ENCODE data around the gene STK32B. TPM values are rescaled to one million over a fixed set of nuclear protein-coding genes. Genes with fewer than 3 reads are reported as not detected.

The STK32B gene
- total and polyA plus RNA-seq, 2 of the 8 experiments (the other 6 are each of a cell fraction or from before 2014, with no cell fraction given) = 2.3 to 2.5 TPM

- Histone ChIP-seq H3K9ac (replicated peaks in 1 of 4; ENCODE audit: extremely low read depth in 1 of 4, low read depth in 3 of 4, low read length in 3 of 4) (no peak overlapping the region), H2BK15ac (ENCODE audit: low read length) (no peak overlapping the region), H3K4ac (replicated peaks; ENCODE audit: insufficient read length, low read depth, low read length) (no peak overlapping the region), H3K36me3 (ENCODE audit: control insufficient read depth in 2 of 4, insufficient read depth in 4 of 4, low read length in 3 of 4) (no peaks in the 10 kb centered on the region), H2BK12ac (ENCODE audit: low read depth, low read length) (no peak overlapping the region), H2BK20ac (ENCODE audit: low read length) (no peak overlapping the region), H3K23me2 (ENCODE audit: low read depth, low read length) (no peaks in the 10 kb centered on the region), H4K8ac (ENCODE audit: extremely low read depth, insufficient read depth, low read length) (no peak overlapping the region), H2BK5ac (ENCODE audit: low read depth, low read length) (no peak overlapping the region), H3K4me2 (ENCODE audit: insufficient read depth in 1 of 2, low read depth in 2 of 2, low read length in 2 of 2) (no peak overlapping the region), H2AK5ac (ENCODE audit: low read depth, low read length) (no peak overlapping the region), H4K91ac (replicated peaks; ENCODE audit: insufficient read length, low read length) (no peak overlapping the region), H3K9me3 (ENCODE audit: insufficient read depth in 2 of 2, low read depth in 1 of 2, low read length in 1 of 2) (no peaks in the 10 kb centered on the region), H2AFZ (ENCODE audit: low read length) (no peak overlapping the region), H3K27me3 (replicated peaks in 1 of 4; ENCODE audit: control insufficient read depth in 3 of 4, extremely low read depth in 1 of 4, insufficient read depth in 3 of 4, low read length in 3 of 4) (no peaks in the 10 kb centered on the region; a peak in 2 of 7 replicates), H3K4me1 (replicated peaks in 1 of 4; ENCODE audit: control insufficient read depth in 3 of 4, insufficient read depth in 4 of 4, low read length in 3 of 4) (peaks cover 0 to 5% (median 2%) of the 10 kb centered on the region in 4 experiments; a peak in 2 of 7 replicates), H3K79me1 (ENCODE audit: low read depth, low read length) (no peaks in the 10 kb centered on the region), H3K18ac (ENCODE audit: extremely low read depth, low read length) (no peak overlapping the region), H2BK120ac (replicated peaks; ENCODE audit: low read depth, low read length) (no peak overlapping the region), H3K4me3 (ENCODE audit: extremely low read depth in 1 of 4, insufficient read depth in 2 of 4, low read depth in 3 of 4, low read length in 4 of 4) (no peak overlapping the region), H3K56ac (replicated peaks; ENCODE audit: insufficient read length, low read depth, low read length) (no peak overlapping the region), H3K27ac (ENCODE audit: low read depth, low read length) (no peak overlapping the region), H3K79me2 (ENCODE audit: control insufficient read depth in 1 of 2, insufficient read depth in 2 of 2, low read length in 2 of 2) (no peaks in the 10 kb centered on the region), H4K20me1 (replicated peaks in 1 of 2; ENCODE audit: control insufficient read depth in 1 of 2, insufficient read depth in 2 of 2, low read length in 2 of 2) (no peaks in the 10 kb centered on the region), H3K23ac (ENCODE audit: insufficient read length) (no peak overlapping the region), H3K14ac (ENCODE audit: insufficient read length) (no peak overlapping the region), H4K5ac (ENCODE audit: insufficient read length, low read depth, low read length) (no peak overlapping the region)
- 83% methylated on average over 5 of the region's 5 CpGs; no CpG with 5 or more reads in 1 of the 2 experiments for WGBS, 2 experiments (ENCODE audit: extremely low coverage in 1 of 2, insufficient coverage in 1 of 2, insufficient read length in 1 of 2, insufficient replicate concordance in 2 of 2, low coverage in 1 of 2, low lambda C conversion rate in 2 of 2, missing lambda C conversion rate in 1 of 2)
- ChIA-PET POLR2A (ENCODE audit: partially characterized antibody) (no interaction called here), CTCF (ENCODE audit: partially characterized antibody) (interaction anchor here (0.6 to 3.8 kb wide), 3 partner anchors 13 to 771 kb away, joined by 3 to 15 read pairs (median 8); partner anchors contain the start of gene STK32B)
- FAIRE-seq (no peak), DNase-seq (ENCODE audit: low read depth in 1 of 2, low spot score in 2 of 2) (no peak)
- TF ChIP-seq MAFK (IDR thresholded peaks at IDR 0.05; ENCODE audit: low read depth, low read length) (no peak), TAF1 (IDR thresholded peaks at IDR 0.05; ENCODE audit: low read depth, low read length) (no peak), SIX5 (IDR thresholded peaks at IDR 0.05; ENCODE audit: low read depth, low read length) (no peak), BCL11A (IDR thresholded peaks at IDR 0.05; ENCODE audit: low read depth in 2 of 2, low read length in 2 of 2) (no peak), CREB1 (IDR thresholded peaks at IDR 0.05) (no peak)
Observed at GRCh38 chr4:5128569-5128968, 77.3 kb downstream of the STK32B start.

All from H1 (cell line).